Measurements from ENCODE around the gene SMIM15.

SMIM15 gene

DNA sequence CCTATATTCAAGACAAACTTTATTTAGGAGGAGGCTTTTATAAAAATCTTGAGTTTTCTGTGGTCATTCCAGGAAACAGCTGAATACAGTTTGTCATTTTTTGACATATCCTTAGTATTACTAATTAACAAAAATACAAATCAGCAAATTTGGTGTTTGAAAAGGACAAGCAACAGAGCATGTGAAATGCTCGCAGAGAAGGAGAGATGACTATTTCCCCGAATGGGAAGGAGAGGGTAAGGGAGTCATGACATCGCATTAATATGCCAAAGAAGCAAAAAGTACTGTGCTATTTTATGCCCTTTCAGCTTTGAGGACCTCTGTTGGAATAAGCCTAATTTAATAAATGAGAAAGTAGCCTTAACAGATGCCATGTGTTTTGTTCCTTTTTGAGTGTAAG is 1.8 kb downstream of the SMIM15 start:
- FAIRE-seq (no peak), DNase-seq (ENCODE audit: low spot score) (no peak)

DNA sequence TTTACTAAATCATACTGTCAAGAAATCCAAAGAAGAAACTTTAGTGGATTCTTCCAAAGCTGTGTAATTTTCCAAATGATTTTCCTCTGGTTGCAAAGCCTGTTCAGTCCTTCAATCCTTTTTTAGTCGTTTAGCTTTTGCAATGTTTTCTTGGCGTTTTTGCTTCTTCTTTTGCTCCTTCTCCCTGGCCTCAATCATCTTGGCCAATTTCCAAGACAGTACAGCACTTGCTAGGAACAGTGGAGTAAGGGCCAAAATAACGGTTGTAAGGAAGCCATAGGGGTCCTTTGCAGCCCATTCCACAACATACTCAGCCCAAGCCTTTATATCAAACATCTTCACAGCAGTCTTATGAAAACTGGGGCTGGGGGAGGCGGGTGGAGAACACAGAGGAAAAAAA is 2.4 kb downstream of the SMIM15 start:
- FAIRE-seq: no peak
- DNase-seq (ENCODE audit: low spot score): no peak

- FAIRE-seq (no peak), DNase-seq (ENCODE audit: low spot score) (no peak)
Observed at GRCh38 chr5:61159070-61159469, 3.2 kb downstream of the SMIM15 start.

- no peak for DNase-seq (ENCODE audit: low spot score)
Observed at GRCh38 chr5:61151893-61152292, 10.4 kb downstream of the SMIM15 start.

GRCh38 chr5:61148515-61148914 is 13.8 kb downstream of the SMIM15 start:
- FAIRE-seq: no peak

More at GRCh38 chr5:61151893-61152292, 10.4 kb downstream of the SMIM15 start:
- no peak for FAIRE-seq

GRCh38 chr5:61142811-61143210 is 19.5 kb downstream of the SMIM15 start:
- FAIRE-seq: no peak
- DNase-seq (ENCODE audit: low spot score): no peak

More at GRCh38 chr5:61148515-61148914, 13.8 kb downstream of the SMIM15 start:
- no peak for DNase-seq (ENCODE audit: low spot score)

DNA sequence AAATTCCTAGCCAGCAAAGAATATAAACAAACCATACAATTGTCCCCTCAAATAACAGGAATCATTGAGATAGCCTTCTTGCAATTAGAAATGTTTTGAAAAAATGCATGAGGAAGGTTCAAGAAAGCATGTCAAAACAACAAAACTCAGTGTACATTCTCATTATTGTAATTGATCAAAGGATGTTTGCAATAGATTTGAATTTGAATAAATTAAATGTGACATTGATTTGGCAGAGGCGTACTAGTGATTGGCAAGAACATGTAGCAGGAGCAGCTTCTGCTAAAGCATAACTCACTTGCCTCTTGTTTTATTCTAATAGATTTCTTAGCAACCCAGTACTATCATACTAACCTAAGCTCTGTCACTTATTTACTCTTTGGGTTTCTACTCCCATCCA is 19.9 kb downstream of the SMIM15 start:
- DNase-seq (ENCODE audit: low spot score) (no peak), FAIRE-seq (no peak)

GRCh38 chr5:61141801-61142200 is 20.5 kb downstream of the SMIM15 start:
- no peak for DNase-seq (ENCODE audit: low spot score)
- no peak for FAIRE-seq

DNA sequence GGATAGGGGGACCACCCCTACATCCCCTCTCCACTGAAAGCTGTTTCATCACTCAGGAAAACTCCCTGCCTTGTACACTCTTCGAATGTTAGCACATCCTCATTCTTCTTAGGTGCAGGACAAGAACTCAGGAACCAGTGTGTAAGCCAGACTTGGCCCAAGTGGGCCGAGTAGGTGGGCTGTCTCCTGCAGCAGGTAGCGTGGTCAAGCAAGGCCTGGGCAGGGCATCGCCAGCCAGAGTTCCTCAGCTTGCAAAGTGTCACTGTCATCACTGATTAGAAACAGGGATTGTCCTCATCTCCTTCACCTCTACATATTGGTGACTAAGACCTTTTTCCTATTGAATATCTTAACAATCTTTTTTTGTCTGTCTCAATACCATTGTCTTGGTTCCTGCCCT is 22.3 kb downstream of the SMIM15 start:
- FAIRE-seq (no peak), DNase-seq (ENCODE audit: low spot score) (no peak)

DNA sequence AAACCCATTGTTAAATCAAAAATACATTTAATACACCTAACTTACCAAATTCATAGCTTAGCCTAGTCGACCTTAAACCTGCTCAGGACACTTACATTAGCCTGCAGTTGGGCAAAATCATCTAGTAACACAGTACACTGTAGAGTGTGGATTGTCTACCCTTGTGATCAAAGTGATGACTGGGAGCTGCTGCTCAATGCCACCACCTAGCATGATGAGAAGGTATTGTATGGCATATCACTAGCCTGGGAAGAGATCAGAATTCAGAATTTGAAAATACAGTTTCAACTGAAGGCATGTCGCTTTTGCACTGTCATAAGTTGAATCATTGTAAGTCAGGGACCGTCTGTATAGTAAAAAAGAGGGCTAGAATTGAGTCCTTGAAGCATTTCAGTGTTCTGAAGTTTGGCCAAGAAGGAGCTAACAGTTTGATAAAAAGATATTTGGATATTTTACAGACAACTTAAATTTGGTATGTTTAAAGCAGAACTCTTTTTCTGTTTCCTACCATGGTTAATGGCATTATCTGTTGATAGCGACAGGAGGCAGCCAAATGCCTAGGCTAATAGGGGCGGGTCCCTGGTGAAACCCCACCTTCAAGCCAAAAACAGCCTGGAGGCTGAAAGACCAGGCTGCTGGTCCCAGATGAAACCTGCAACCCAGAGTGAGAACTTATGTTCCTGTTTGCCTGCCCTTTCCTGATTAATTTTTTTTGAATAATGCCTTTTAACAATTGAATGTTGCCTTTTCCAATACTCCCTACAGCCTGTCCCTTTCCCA is 23.0 kb downstream of the SMIM15 start:
- FAIRE-seq (no peak), DNase-seq (ENCODE audit: low spot score) (no peak)

GRCh38 chr5:61137835-61138234 is 24.4 kb downstream of the SMIM15 start:
- FAIRE-seq: no peak
- DNase-seq (ENCODE audit: low spot score): no peak

DNA sequence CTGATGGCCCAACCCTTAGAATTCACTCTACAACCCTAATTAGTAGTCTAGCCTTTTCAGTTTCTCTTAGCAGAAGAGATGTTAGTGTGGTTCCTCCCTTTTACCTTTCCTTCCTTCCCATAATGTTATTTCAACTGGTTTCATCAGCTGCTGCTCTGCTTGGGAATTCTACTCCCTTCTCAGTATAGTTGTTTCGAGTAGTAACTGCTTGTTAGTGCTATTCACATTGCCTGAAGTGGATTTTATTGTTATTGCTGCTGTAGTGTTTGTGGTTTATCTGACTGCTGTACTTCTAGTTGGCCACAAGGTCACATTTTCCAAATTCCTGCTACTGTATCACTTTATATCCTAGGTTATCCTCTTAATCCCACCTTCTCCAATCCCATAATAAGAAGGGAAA is 29.7 kb downstream of the SMIM15 start:
- DNase-seq (ENCODE audit: low spot score): peak; percentile 7
- FAIRE-seq: no peak

DNA sequence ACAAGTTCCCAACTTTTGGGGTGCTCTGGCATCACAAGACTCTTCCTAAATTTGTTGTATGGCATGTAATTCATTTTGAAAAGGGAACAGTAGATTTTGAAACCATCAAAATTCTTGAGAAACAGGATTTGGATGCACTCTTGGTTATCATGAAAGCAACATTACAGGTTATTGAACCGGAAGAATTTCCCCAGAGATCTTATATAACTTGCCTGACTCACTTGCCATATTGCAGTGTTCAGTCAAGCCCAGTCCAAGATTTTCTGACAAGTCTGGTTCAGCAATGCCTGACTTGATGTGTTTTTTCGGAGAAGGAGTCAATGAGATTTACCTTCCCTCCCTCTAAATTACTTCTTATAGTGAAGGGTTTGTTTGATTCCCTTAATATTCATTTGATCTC is 32.0 kb downstream of the SMIM15 start:
- DNase-seq (ENCODE audit: low spot score) (no peak), FAIRE-seq (no peak)

DNA sequence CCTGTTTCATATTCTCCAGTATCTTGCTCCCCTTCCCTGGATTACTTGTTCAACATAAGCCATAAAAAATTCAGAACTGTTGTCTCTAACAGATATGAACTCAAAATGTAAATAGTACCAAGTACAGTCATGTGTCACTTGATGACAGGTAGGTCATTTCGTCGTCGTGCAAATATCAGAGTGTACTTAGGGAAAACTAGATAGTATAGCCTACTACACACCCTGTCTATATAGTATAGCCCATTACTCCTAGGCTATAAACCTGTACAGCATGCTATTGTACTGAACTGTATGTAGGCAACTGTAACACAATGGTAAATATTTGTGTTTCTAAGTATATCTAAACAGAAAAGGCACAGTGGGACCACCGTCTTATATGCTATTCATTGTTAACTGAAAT is 39.1 kb downstream of the SMIM15 start:
- FAIRE-seq (no peak), DNase-seq (ENCODE audit: low spot score) (no peak)

- DNase-seq (ENCODE audit: low spot score): no peak
- FAIRE-seq: no peak
Observed at GRCh38 chr5:61120534-61120933, 41.7 kb downstream of the SMIM15 start.

DNA sequence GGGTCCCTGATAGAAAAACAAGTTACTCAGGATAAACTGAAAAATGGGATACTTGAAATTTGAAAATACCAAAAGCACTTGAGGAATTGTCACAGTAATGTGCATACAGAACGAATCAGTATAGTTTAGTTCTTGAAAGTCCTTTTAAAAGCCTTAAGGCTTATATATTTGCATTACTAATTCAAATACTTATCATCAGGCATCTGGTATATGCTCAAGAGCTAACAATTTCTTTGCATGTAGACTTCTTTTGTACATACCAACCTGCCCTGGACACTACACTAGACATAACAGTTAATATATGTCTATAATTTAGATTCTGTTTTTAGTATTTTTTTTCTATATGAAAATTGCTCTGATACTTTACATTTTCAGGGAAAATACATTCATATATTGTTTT is 43.2 kb downstream of the SMIM15 start:
- FAIRE-seq: no peak

DNA sequence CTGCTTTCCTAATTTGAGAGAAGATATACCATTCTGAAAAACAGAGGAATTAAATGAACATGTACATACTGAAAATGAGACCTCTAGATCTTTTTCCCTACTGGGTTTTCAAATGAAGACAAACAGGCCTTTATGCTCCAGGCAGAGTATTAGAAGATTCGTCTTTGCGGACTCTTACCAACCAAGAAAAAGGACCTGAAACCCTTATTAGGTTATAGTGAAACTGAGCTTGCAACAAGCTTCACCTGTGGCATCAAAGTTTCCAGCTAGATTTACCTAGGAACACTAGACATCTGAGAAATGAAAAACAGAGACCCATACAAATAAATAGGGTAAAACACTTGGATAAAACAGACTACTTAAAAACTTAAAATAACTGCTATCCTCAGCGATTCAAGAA is 46.3 kb downstream of the SMIM15 start:
- FAIRE-seq (no peak), DNase-seq (ENCODE audit: low spot score) (no peak)

More for the DNA sequence above, 43.2 kb downstream of the SMIM15 start:
- no peak for DNase-seq (ENCODE audit: low spot score)

DNA sequence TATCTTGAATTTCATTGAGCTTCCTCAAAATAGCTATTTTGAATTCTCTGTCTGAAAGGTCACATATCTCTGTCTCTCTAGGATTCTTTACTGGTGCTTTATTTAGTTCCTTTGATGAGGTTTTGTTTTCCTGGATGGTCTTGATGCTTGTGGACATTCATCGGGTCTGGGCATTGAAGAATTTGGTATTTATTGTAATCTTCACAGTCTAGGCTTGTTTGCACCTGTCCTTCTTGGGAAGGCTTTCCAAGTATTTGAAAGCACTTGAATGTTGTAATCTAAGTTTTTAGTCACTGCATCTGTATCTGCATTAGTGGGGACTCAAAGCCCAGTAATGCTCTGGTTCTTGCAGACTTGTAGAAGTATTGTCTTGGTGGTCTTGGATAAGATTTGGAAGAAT is 47.8 kb downstream of the SMIM15 start:
- FAIRE-seq (no peak), DNase-seq (ENCODE audit: low spot score) (no peak)

Measured in urothelium cell line (cell line).